ENCODE data around the gene RELN.

Gene RELN

GRCh38 chr7:103711413-103711812, 278.0 kb downstream of the RELN start:
- DNase-seq, result no peak

DNA sequence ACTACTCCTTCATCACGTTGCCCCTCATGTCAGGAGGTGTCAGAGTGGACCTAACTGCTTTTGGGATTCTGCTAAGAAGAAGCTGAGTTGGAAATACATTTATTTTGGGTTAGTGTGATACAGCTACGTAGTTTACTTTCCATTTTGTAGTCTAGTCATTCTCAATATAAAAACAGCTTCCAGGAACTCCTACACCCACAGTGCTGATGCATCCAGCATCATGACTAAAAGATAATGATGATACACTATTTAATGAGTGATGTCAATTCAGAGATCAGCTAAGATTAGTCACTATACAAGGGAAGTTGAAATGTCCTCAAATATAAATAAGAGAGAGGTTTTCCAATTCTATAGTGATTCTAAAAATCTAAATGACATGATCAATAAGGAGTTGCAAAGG, 279.2 kb downstream of the RELN start:
- no peak for DNase-seq

GRCh38 chr7:103706805-103707204, 282.7 kb downstream of the RELN start:
- no peak for DNase-seq

DNA sequence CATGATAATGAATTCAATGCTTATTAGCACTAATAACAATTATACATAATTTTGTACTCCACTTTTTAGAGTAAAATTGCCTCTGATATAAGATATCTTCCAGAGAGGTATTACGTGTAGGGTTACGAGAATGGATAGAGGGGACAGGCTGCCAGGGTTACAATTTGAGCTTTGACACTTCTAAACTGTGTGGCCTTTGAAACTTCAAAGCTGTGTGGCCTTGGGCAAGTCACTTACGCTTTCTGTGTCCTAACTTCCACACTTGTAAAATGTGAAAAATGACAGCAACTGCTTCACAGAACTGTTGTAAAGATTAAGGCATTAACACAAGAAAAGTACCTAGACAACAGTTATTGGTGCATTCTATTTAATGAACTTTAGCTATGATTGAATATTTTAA, 283.9 kb downstream of the RELN start:
- no peak for DNase-seq

GRCh38 chr7:103704701-103705100, 284.8 kb downstream of the RELN start:
- no peak for DNase-seq

- no peak for DNase-seq
Measured at GRCh38 chr7:103702982-103703381, 286.5 kb downstream of the RELN start.

DNA sequence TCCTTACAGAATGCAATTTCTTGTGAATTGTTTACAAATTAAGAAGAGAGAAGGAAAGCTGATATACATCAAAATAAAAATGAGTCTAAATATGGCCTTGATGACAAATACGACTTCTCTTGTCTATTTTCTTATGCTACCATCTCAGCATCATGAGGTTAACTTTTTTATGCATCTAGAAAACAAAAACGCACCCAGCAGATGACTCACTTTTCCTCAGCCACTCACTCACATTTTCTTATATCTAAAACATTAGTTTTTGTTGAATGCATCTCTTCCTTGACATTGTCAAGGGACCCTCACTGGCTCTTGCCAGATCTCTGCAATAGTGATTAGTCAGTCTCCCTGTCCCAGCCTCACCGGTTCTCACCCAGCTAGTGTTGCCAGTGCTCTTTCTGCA, 287.0 kb downstream of the RELN start:
- no peak for DNase-seq

- no peak for DNase-seq
Measured at GRCh38 chr7:103699032-103699431, 290.4 kb downstream of the RELN start.

GRCh38 chr7:103698064-103698463, 291.4 kb downstream of the RELN start:
- no peak for DNase-seq

DNA sequence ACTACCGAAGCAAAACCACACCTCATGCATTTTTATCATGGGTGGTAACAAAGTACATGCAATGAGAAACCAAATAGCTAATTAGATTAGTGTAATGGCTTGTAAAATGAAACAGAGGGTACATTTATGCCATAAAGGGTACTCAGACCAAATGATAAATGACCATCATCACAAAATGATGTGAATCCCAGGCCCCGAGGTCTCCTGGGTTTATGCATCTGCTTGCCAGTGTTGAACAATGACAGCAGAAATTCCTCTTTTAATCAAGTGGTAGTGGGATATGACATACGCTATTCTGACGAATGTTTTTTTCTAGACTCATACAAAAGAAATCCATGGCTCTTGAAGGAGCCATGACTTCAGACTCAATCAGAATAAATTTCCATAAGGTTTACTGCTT, 293.9 kb downstream of the RELN start:
- no peak for DNase-seq

- DNase-seq, result no peak
Measured at GRCh38 chr7:103694304-103694703, 295.2 kb downstream of the RELN start.

DNA sequence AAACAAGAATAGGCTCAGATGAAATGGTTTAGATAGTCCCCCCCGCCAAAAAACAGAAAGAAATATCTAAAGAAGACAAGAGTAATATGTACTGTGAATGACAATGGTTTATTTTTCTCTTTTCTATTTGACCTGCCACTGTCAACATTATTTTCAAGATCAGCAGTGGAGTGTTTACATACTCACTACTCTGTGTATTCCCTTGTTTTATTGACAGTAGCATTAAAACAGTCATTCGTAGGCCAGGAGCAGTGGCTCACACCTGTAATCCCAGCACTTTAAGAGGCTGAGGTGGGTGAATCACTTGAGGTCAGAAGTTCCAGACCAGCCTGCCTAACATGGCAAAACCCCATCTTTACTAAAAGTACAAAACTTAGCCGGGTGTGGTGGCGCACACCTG, 298.2 kb downstream of the RELN start:
- no peak for DNase-seq

DNA sequence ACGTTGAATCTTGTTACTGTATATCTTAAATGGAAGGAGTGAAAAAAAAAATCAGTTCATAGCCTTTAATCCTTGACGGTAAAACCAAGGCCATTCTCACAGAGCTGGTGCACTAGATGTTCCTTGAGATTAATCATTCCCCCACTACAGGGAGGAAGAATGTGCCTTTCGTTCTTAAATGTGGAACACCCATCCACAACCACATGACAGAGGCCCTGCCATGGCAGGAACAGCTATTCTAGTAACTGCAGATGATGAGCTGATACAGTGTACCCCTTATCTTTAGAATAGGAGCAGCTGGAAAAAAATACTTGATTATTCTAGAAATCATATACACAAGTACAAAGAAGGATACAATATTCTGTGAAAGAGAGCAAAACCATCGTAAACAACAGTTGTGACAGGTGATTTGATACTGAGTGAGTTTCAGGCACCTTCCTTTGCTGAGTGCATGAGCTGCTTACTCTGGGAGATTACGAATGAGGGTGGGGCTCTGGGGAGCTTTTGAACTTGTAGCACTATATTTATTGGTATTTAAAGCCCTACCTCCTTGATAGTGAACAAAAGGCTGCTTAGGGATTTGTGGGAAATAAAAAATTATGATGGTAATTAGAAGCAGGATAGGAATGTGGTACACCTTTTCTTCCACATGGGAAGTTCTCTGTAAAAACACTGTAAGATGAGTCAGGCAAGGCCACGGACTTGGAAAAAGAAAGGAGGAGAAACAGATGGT, 299.1 kb downstream of the RELN start:
- no peak for DNase-seq

- no peak for DNase-seq
Measured at GRCh38 chr7:103689255-103689654, 300.2 kb downstream of the RELN start.

- no peak for DNase-seq
Measured at GRCh38 chr7:103687951-103688350, 301.5 kb downstream of the RELN start.

- DNase-seq, result no peak
Measured at GRCh38 chr7:103687272-103687671, 302.2 kb downstream of the RELN start.

DNA sequence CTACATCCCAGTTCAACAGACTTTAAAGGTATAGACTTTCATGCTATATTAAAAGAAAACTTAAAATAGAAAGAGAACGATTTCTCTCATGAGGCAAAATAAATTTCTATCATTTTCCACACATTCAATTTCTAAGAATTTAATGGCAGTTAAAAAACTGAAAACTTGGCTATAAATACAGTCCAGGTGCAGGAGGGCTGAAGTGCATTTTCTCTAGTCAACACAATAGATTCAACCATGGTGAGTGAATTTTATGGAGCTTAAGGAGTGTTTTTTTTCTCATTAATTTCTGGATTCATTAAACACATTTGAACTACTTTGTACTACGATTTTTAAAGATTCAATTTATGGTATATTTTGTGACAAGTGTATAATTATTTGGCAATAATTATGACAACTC, 302.7 kb downstream of the RELN start:
- no peak for DNase-seq

DNA sequence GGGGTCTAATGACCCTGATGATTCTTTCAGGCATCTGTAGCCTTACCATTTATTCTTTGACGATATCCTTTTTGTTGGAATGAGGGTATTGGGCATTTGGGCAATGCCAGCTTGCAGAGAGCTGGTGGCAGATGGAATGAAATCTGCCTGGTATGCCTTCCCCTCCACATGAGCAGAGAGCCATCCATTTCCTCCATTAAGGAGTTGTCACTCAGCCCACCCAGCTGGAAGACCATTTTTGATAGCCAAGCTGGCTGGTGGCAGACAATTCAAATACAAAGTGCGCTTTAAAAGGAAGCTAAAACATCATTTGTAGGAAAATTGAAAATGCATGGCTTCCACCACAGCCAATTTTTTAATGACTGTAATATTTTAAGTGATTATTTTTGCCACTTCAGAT, 303.4 kb downstream of the RELN start:
- DNase-seq, result no peak

DNA sequence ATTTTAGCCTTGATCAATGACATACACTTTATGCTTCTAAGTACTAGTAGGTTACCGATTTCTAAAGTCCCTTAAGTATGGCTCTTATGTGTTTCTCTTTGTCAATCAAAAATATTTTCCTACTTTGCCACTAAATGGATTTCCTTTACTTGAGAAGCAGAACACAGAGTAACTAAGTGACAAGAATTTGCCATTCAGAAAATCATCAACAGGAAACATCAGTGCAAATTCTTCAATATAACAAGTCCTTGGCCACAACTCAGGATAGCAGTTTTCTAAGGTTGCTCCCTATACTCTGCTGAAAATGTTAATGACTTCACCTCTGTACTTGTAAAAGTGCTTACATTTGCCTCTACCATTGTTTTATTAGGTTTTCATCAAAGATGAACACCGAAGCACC, 303.8 kb downstream of the RELN start:
- DNase-seq, result no peak

DNA sequence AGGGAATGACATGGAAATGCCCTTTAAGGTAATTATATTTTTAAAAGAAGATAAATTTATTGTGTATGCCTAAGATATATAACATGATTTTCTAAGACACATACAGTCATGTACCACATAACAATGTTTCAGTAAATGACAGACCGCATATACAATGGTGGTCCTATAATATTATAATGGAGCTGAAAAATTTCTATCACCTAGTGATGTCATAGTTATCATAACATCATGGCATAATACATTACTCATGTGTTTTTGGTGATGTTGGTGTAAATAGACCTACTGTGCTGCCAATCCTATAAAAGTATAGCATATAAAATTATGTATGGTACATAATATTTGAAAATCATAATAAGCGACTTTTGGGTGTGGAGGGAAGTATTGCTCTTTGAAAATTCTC, 306.1 kb downstream of the RELN start:
- no peak for DNase-seq

- no peak for DNase-seq
Measured at GRCh38 chr7:103680161-103681144, 309.0 kb downstream of the RELN start.

DNA sequence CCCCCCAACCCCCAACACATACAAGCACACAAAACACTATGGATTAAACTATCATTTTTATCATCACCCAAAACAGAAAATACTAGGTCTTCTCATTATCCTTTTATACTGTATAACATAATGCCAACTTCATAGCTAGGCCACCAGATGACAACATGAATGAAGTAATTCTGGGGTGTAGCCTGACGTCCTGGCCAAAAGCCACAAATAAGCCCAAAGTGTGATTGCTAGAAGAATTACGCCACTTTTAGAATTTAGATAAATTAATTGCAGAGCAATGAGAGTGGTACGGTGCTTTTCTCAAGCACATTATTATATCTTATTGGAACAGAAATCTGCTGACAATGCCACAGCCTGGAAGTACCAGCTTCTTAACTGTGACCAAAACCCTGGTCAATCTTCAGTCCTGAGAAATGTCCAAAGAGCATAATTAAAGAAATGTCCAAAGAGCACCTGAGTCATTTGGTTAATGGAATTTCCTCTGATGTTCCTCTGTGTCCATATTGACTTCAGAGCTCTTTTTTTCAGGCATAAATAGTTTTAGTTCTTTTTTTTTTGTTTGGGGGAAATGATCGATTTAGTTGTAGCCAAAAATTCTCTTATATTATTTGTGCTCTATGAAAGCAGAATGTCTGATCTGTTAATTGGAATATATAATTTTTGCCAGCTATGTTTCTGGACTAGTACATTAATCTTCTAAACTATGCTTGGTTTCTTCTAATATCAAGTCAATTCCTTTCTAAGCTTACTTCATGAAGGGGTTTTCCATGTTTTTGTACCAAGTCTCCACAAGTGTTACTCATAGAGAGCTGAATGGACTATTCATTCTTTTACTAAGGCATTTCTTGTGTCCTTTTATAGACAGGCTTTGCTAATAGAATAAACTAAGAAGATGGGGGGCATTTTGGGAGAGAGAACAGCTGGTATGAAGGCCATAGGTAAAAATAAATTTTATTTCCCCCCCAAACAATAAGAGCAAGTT, 310.0 kb downstream of the RELN start:
- DNase-seq, result no peak
